RWPE2 (cell line): ENCODE results near the gene SUGCT.

ENCODE experiments used
- ATAC-seq: fragments of 200-7000 bp; cut with Tn5 transposase; 3 replicates; pipeline ENCODE4 v1.9.1; 2021; ENCODE audit warnings: low read depth
- DNase-seq: peaks from one replicate; pipeline ENCODE4 v3.0.0-alpha.2; 2020; ENCODE audit warnings: low spot score
- H3K27ac ChIP-seq: fragments of 450-650 bp; 2 replicates; pipeline ENCODE4 v1.5.1; 2017; ENCODE audit warnings: mild to moderate bottlenecking; ENCODE audit not compliant: poor library complexity, severe bottlenecking
- H3K27me3 ChIP-seq: fragments of 250-450 bp; sonication (Bioruptor Pico); 2 replicates; pipeline ENCODE4 v1.5.1; 2021; ENCODE audit warnings: mild to moderate bottlenecking, moderate library complexity; ENCODE audit not compliant: insufficient read depth, poor library complexity, severe bottlenecking
- H3K36me3 ChIP-seq: fragments of 250-450 bp; sonication (Bioruptor Pico); 2 replicates; pipeline ENCODE4 v1.5.1; 2020; ENCODE audit warnings: low read depth, mild to moderate bottlenecking, moderate library complexity
- H3K4me1 ChIP-seq: fragments of 250-450 bp; sonication (Bioruptor Pico); 2 replicates; pipeline ENCODE4 v1.5.1; 2021; ENCODE audit warnings: mild to moderate bottlenecking, moderate library complexity; ENCODE audit not compliant: insufficient read depth, poor library complexity, severe bottlenecking
- H3K4me3 ChIP-seq: fragments of 250-450 bp; sonication (Bioruptor Pico); 2 replicates; pipeline ENCODE4 v1.5.1; 2021; ENCODE audit warnings: mild to moderate bottlenecking, moderate library complexity; ENCODE audit not compliant: severe bottlenecking
- H3K9me3 ChIP-seq: fragments of 250-450 bp; sonication (Bioruptor Pico); 2 replicates; pipeline ENCODE4 v1.5.1; 2021; ENCODE audit warnings: mild to moderate bottlenecking, moderate library complexity; ENCODE audit not compliant: severe bottlenecking
- CTCF ChIP-seq: fragments of 450-650 bp; IDR thresholded peaks from one replicate; pipeline ENCODE4 v1.5.1; 2017; ENCODE audit warnings: mild to moderate bottlenecking, moderate library complexity; ENCODE audit not compliant: poor library complexity, severe bottlenecking

Gene SUGCT

GRCh38 chr7:40175725-40176510 is 41.1 kb downstream of the SUGCT start:
- ATAC-seq = no peak
- Histone ChIP-seq H3K4me1 (peaks cover 3% of the 10 kb centered on the region), H3K4me3 (no peak overlapping the region), H3K9me3 (no peaks in the 10 kb centered on the region), H3K36me3 (no peaks in the 10 kb centered on the region), H3K27me3 (no peaks in the 10 kb centered on the region), H3K27ac (no peak overlapping the region)
- no peak for DNase-seq
- TF ChIP-seq CTCF = no peak

- Histone ChIP-seq H3K4me3 (no peak overlapping the region), H3K4me1 (peaks cover 3% of the 10 kb centered on the region)
- TF ChIP-seq CTCF = no peak
Measured at GRCh38 chr7:40177071-40177470, 42.3 kb downstream of the SUGCT start.

GRCh38 chr7:40182452-40182851 is 47.6 kb downstream of the SUGCT start:
- H3K36me3 ChIP-seq = no peaks in the 10 kb centered on the region
- no peak overlapping the region for H3K27ac ChIP-seq
- DNase-seq = no peak
- no peaks in the 10 kb centered on the region for H3K4me1 ChIP-seq
- H3K4me3 ChIP-seq = no peak overlapping the region
- ATAC-seq = no peak
- no peaks in the 10 kb centered on the region for H3K9me3 ChIP-seq
- H3K27me3 ChIP-seq = no peaks in the 10 kb centered on the region
- TF ChIP-seq CTCF = no peak

More at GRCh38 chr7:40177071-40177470, 42.3 kb downstream of the SUGCT start:
- Histone ChIP-seq H3K9me3 (no peaks in the 10 kb centered on the region), H3K36me3 (no peaks in the 10 kb centered on the region), H3K27ac (no peak overlapping the region), H3K27me3 (no peaks in the 10 kb centered on the region)
- ATAC-seq (no peak), DNase-seq (no peak)

GRCh38 chr7:40186586-40186985 is 51.8 kb downstream of the SUGCT start:
- Histone ChIP-seq H3K9me3 (no peaks in the 10 kb centered on the region), H3K27me3 (no peaks in the 10 kb centered on the region), H3K4me1 (no peaks in the 10 kb centered on the region), H3K4me3 (no peak overlapping the region), H3K36me3 (no peaks in the 10 kb centered on the region), H3K27ac (no peak overlapping the region)
- no peak for DNase-seq
- no peak for TF ChIP-seq CTCF
- no peak for ATAC-seq

- Histone ChIP-seq H3K27ac (no peak overlapping the region), H3K36me3 (no peaks in the 10 kb centered on the region), H3K27me3 (no peaks in the 10 kb centered on the region), H3K4me3 (no peak overlapping the region), H3K4me1 (no peaks in the 10 kb centered on the region), H3K9me3 (no peaks in the 10 kb centered on the region)
- DNase-seq (no peak), ATAC-seq (no peak)
- no peak for TF ChIP-seq CTCF
Measured at GRCh38 chr7:40192036-40192435, 57.2 kb downstream of the SUGCT start.
